A549 treated with AZD2906 at 1 μM for 4 hours (cell line): ENCODE data around the gene DIP2A. TPM values are rescaled to one million over a fixed set of nuclear protein-coding genes. Genes with fewer than 3 reads are reported as not detected.

ENCODE experiments used
- total RNA-seq: library from RNA; stranded (reverse); fragments of 200-300 nt; extraction: Qiagen RNA extraction; gene quantifications from 5 replicates; pipeline ENCODE4 v1.2.3, GENCODE V29; 2022

Gene DIP2A
- 10.0 to 13.7 TPM (median 11.3 TPM) in 5 replicates for total RNA-seq

GRCh38 chr21:46458315-46459023 lies at the start of gene DIP2A:
DIP2A (plus strand) TSS chr21:46458891; CDS start chr21:46459132, 241 bp downstream.

GRCh38 chr21:46604975-46605766 lies 146.5 kb downstream of the DIP2A start, which contains the start of gene S100B:
S100B (minus strand) TSS chr21:46605082; CDS start chr21:46602415, 2,667 bp downstream.

Other genes starting within 250 kb of the DIP2A start
- 14.3 to 17.4 TPM (median 16.9 TPM) in 5 replicates for gene LSS, start 230.1 kb upstream of the DIP2A start, total RNA-seq
- gene MCM3AP, start 173.3 kb upstream of the DIP2A start, total RNA-seq, result 30.6 to 40.3 TPM (median 35.6 TPM) in 5 replicates
- 25.5 to 28.5 TPM (median 28.1 TPM) in 5 replicates for gene YBEY, start 172.5 kb upstream of the DIP2A start, total RNA-seq
- gene C21orf58, start 135.0 kb upstream of the DIP2A start, total RNA-seq, result 3.5 to 4.8 TPM (median 4.4 TPM) in 5 replicates
- 13.5 to 15.4 TPM (median 13.9 TPM) in 5 replicates for gene PCNT, start 134.7 kb upstream of the DIP2A start, total RNA-seq
- gene S100B, start 146.2 kb downstream of the DIP2A start, total RNA-seq, result not detected in 5 replicates
- gene PRMT2, start 176.8 kb downstream of the DIP2A start, total RNA-seq, result 49.3 to 56.5 TPM (median 53.9 TPM) in 5 replicates